Karpas-422 (cell line): ENCODE measurements around the gene FZD8. TPM values are rescaled to one million over a fixed set of nuclear protein-coding genes. Genes with fewer than 3 reads are reported as not detected.
"Not testable (repeated sequence)": the region's sequence is repeated elsewhere in the genome, so short reads cannot be mapped to it uniquely, and the experiment has no call there.

Experiments
- DNase-seq: peaks from one replicate; pipeline ENCODE4 v3.0.0-alpha.2; 2015
- H2AFZ ChIP-seq: fragments of 200-600 bp; sonication (generic); 2 replicates; pipeline ENCODE4 v1.6.1; 2014; ENCODE audit warnings: antibody characterized with exemption, low read length, mixed read lengths
- H3K27ac ChIP-seq: fragments of 200-600 bp; sonication (generic); 2 replicates; pipeline ENCODE4 v1.5.1; 2014; ENCODE audit warnings: mild to moderate bottlenecking, low read length, moderate library complexity
- H3K27me3 ChIP-seq: fragments of 200-600 bp; sonication (generic); 2 replicates; pipeline ENCODE4 v1.6.1; 2014; ENCODE audit warnings: low read length, mixed read lengths
- H3K36me3 ChIP-seq: fragments of 200-600 bp; sonication (generic); 2 replicates; pipeline ENCODE4 v1.6.1; 2014; ENCODE audit warnings: low read length, mixed read lengths; ENCODE audit not compliant: insufficient read depth
- H3K4me1 ChIP-seq: fragments of 200-600 bp; sonication (generic); 2 replicates; pipeline ENCODE4 v1.6.1; 2014; ENCODE audit warnings: mild to moderate bottlenecking, low read length, mixed read lengths
- H3K4me2 ChIP-seq: fragments of 200-600 bp; sonication (generic); 2 replicates; pipeline ENCODE4 v1.6.1; 2014; ENCODE audit warnings: low read length, low read depth, mild to moderate bottlenecking; ENCODE audit not compliant: poor library complexity, severe bottlenecking
- H3K4me3 ChIP-seq: fragments of 200-600 bp; sonication (generic); 2 replicates; pipeline ENCODE4 v1.5.1; 2014; ENCODE audit warnings: mild to moderate bottlenecking, antibody characterized with exemption, low read length, mixed read lengths
- H3K79me2 ChIP-seq: fragments of 200-600 bp; sonication (generic); 2 replicates; pipeline ENCODE4 v1.6.1; 2014; ENCODE audit warnings: mild to moderate bottlenecking, low read length, mixed read lengths
- H3K9ac ChIP-seq: fragments of 200-600 bp; sonication (generic); 2 replicates; pipeline ENCODE4 v1.6.0; 2014; ENCODE audit warnings: low read length
- H3K9me2 ChIP-seq: fragments of 200-600 bp; sonication (generic), shearing (Covaris generic); replicated peaks from 2 replicates; pipeline ENCODE4 v1.6.0; 2014; ENCODE audit warnings: mild to moderate bottlenecking, low read length, moderate library complexity; ENCODE audit not compliant: insufficient read depth
- H3K9me3 ChIP-seq: fragments of 300-700, 200-600 bp; sonication (generic); 2 replicates; pipeline ENCODE4 v1.6.1; 2014; ENCODE audit warnings: low read length, mixed read lengths
- H4K20me1 ChIP-seq: fragments of 200-600 bp; sonication (generic); 2 replicates; pipeline ENCODE4 v1.6.1; 2014; ENCODE audit warnings: mild to moderate bottlenecking, antibody characterized with exemption, low read length, low read depth; ENCODE audit not compliant: insufficient read depth
- total RNA-seq: library from RNA; depleted of rRNA; stranded (reverse); fragments of >200 nt; shearing (Covaris generic); gene quantifications from 2 replicates; pipeline ENCODE4 v1.2.3, GENCODE V29; 2014; ENCODE audit warnings: low replicate concordance; rRNA removed

The FZD8 gene, protein sequence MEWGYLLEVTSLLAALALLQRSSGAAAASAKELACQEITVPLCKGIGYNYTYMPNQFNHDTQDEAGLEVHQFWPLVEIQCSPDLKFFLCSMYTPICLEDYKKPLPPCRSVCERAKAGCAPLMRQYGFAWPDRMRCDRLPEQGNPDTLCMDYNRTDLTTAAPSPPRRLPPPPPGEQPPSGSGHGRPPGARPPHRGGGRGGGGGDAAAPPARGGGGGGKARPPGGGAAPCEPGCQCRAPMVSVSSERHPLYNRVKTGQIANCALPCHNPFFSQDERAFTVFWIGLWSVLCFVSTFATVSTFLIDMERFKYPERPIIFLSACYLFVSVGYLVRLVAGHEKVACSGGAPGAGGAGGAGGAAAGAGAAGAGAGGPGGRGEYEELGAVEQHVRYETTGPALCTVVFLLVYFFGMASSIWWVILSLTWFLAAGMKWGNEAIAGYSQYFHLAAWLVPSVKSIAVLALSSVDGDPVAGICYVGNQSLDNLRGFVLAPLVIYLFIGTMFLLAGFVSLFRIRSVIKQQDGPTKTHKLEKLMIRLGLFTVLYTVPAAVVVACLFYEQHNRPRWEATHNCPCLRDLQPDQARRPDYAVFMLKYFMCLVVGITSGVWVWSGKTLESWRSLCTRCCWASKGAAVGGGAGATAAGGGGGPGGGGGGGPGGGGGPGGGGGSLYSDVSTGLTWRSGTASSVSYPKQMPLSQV
- total RNA-seq: 0.52 TPM in 1 of 2 replicates, not detected in the other

- Histone ChIP-seq H3K9me2 (no peaks in the 10 kb centered on the region), H3K4me3 (no peak within 1 kb of the TSS), H3K27me3 (no peaks in the 10 kb centered on the region), H2AFZ (no peak within 1 kb of the TSS), H3K4me2 (no peak within 1 kb of the TSS), H3K9me3 (no peaks in the 10 kb centered on the region), H4K20me1 (no peaks in the 10 kb centered on the region), H3K4me1 (no peaks in the 10 kb centered on the region), H3K79me2 (no peaks in the 10 kb centered on the region), H3K36me3 (no peaks in the 10 kb centered on the region), H3K27ac (no peak within 1 kb of the TSS), H3K9ac (no peak within 1 kb of the TSS)
- DNase-seq: no peak
These were observed at the start of gene FZD8 for GRCh38 chr10:35642035-35642792. TSS of gene FZD8 (minus strand) at chr10:35642296. CDS start at chr10:35641429, 867 bp downstream.

- H4K20me1 ChIP-seq: no peaks in the 10 kb centered on the region
- no peak overlapping the region for H3K27ac ChIP-seq
- H3K4me2 ChIP-seq: no peak overlapping the region
- H3K4me1 ChIP-seq: no peaks in the 10 kb centered on the region
- H3K79me2 ChIP-seq: no peaks in the 10 kb centered on the region
- 0 out of 2 replicates have a peak, but pooled peaks cover 3% of the 10 kb centered on the region for H3K27me3 ChIP-seq
- no peaks in the 10 kb centered on the region for H3K9me3 ChIP-seq
- H3K9me2 ChIP-seq: no peaks in the 10 kb centered on the region
- DNase-seq: no peak
- no peak overlapping the region for H3K9ac ChIP-seq
- H3K4me3 ChIP-seq: no peak overlapping the region
- no peak overlapping the region for H2AFZ ChIP-seq
- H3K36me3 ChIP-seq: no peaks in the 10 kb centered on the region
These were observed 49.6 kb upstream of the FZD8 start for GRCh38 chr10:35691522-35692236.

- H3K27me3 ChIP-seq: 0 out of 2 replicates have a peak, but pooled peaks cover 3% of the 10 kb centered on the region
- H3K27ac ChIP-seq: no peak overlapping the region
These were observed 48.4 kb upstream of the FZD8 start for GRCh38 chr10:35690534-35690933.

DNA sequence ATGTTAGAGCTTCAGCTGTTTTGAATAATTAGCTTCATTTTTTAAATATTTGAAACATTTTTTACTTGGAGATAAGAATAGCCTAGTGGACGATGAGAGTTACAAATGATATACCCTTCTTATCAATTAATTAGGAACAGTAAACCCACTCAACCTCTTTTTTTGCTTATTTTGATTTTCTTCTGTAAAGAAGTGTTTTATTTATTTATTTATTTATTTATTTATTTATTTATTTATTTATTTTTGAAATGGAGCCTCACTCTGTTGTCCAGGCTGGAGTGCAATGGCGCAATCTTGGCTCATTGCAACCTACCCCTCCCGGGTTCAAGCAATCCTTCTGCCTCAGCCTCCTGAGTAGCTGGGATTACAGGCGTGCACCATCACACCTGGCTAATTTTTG is 43.8 kb upstream of the FZD8 start:
- H2AFZ ChIP-seq, H3K4me3 ChIP-seq, H3K27ac ChIP-seq, H3K9me3 ChIP-seq, H3K36me3 ChIP-seq, H3K79me2 ChIP-seq, DNase-seq, H3K4me2 ChIP-seq, H4K20me1 ChIP-seq, H3K4me1 ChIP-seq, H3K9me2 ChIP-seq, H3K9ac ChIP-seq, H3K27me3 ChIP-seq: not testable (repeated sequence)

More at GRCh38 chr10:35690534-35690933, 48.4 kb upstream of the FZD8 start:
- no peaks in the 10 kb centered on the region for H3K36me3 ChIP-seq
- H4K20me1 ChIP-seq: no peaks in the 10 kb centered on the region
- H3K9ac ChIP-seq: no peak overlapping the region
- no peaks in the 10 kb centered on the region for H3K4me1 ChIP-seq
- H3K4me3 ChIP-seq: no peak overlapping the region
- H3K4me2 ChIP-seq: no peak overlapping the region
- H3K9me3 ChIP-seq: no peaks in the 10 kb centered on the region
- H3K9me2 ChIP-seq: no peaks in the 10 kb centered on the region
- no peak for DNase-seq
- H2AFZ ChIP-seq: no peak overlapping the region
- no peaks in the 10 kb centered on the region for H3K79me2 ChIP-seq

DNA sequence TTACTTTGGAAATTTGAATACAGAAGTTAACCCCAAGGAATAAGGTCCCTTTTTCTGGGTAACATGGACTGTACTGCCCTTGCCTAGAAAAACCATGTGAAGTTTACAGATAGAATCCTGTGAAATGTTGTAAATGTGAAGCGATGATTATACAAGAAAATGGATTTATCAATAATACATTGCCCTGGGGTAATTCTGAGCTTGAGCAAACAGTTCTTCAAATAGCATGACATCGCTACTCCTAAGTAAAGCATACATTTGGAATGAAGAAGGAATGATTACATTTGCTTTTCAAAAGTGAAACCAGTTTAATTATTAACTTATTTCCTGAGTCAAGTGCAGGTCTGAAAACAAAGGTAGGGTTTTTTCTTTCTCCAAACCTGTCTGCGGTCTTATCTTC is 43.3 kb upstream of the FZD8 start:
- no peak overlapping the region for H3K27ac ChIP-seq
- H3K4me3 ChIP-seq: no peak overlapping the region
- no peaks in the 10 kb centered on the region for H3K4me1 ChIP-seq
- no peaks in the 10 kb centered on the region for H3K36me3 ChIP-seq
- H3K9me3 ChIP-seq: no peaks in the 10 kb centered on the region
- no peaks in the 10 kb centered on the region for H3K27me3 ChIP-seq
- H4K20me1 ChIP-seq: no peaks in the 10 kb centered on the region
- no peaks in the 10 kb centered on the region for H3K9me2 ChIP-seq
- no peak overlapping the region for H2AFZ ChIP-seq
- no peak overlapping the region for H3K4me2 ChIP-seq
- H3K79me2 ChIP-seq: no peaks in the 10 kb centered on the region
- no peak for DNase-seq
- no peak overlapping the region for H3K9ac ChIP-seq

DNA sequence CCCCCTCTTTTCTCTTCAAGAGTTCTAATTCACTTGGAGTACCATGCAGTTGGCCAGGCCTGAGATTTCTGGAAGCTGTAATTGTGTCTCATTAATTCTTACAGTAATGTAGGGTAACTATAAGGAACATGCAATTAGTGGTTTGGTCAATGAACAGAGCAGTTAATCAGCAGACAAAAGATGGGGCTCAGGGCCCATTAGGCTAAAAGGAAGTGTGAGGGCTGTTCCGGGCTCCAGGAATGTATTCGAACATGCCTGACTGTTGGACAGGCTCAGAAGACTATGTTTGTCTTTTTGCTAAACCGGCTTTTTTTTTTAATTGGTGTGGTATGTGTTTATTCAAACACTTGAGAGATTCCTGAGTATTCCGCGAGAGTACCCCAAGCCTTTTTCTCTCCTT is 42.5 kb upstream of the FZD8 start:
- no peak overlapping the region for H2AFZ ChIP-seq
- H3K79me2 ChIP-seq: no peaks in the 10 kb centered on the region

DNA sequence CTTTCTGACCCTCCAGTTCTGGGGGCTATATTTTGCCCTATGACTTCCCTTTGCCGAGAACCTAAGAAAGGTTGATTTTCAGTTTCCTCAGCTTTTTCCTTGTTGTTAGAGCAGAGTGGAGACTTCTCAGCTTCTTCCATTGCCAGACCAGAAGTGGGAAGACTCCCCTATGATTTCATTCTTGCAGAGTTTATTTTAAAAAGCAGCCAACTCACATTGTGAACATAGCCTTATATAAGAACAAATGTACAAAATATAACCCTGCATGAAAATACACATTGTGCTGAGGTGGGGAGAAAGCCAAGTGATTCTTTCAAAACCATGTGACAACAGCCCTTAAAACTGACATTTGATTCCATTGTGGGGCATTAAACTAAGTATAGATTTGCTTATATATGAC is 33.8 kb upstream of the FZD8 start:
- Histone ChIP-seq H3K9me2 (no peaks in the 10 kb centered on the region), H3K27me3 (no peaks in the 10 kb centered on the region), H4K20me1 (no peaks in the 10 kb centered on the region), H3K4me1 (no peaks in the 10 kb centered on the region), H3K4me2 (no peak overlapping the region), H2AFZ (no peak overlapping the region), H3K9me3 (no peaks in the 10 kb centered on the region), H3K9ac (no peak overlapping the region), H3K36me3 (no peaks in the 10 kb centered on the region), H3K27ac (no peak overlapping the region), H3K4me3 (no peak overlapping the region), H3K79me2 (no peaks in the 10 kb centered on the region)
- DNase-seq: no peak

More for the DNA sequence above, 42.5 kb upstream of the FZD8 start:
- H3K9ac ChIP-seq: no peak overlapping the region
- no peak overlapping the region for H3K4me2 ChIP-seq
- no peak for DNase-seq
- H3K27ac ChIP-seq: no peak overlapping the region
- no peaks in the 10 kb centered on the region for H3K27me3 ChIP-seq
- H3K4me3 ChIP-seq: no peak overlapping the region
- no peaks in the 10 kb centered on the region for H3K9me2 ChIP-seq
- H3K9me3 ChIP-seq: no peaks in the 10 kb centered on the region
- H3K4me1 ChIP-seq: no peaks in the 10 kb centered on the region
- no peaks in the 10 kb centered on the region for H3K36me3 ChIP-seq
- no peaks in the 10 kb centered on the region for H4K20me1 ChIP-seq
